MM.1S (cell line): ENCODE results near the gene CAV1.

Experiments used
- DNase-seq: peaks from one replicate; pipeline ENCODE4 v3.0.0-alpha.2; 2015
- H2AFZ ChIP-seq: fragments of 300-600 bp; sonication (generic); 2 replicates; pipeline ENCODE4 v1.6.0; 2016; ENCODE audit warnings: antibody characterized with exemption, low read length
- H3F3A ChIP-seq: fragments of 300-600 bp; sonication (generic); 2 replicates; pipeline ENCODE4 v1.6.1; 2016; ENCODE audit warnings: mild to moderate bottlenecking, antibody characterized with exemption, low read length, moderate library complexity, mixed read lengths; ENCODE audit not compliant: insufficient read depth
- H3K27ac ChIP-seq: fragments of 300-600 bp; sonication (generic); 2 replicates; pipeline ENCODE4 v1.5.1; 2016; ENCODE audit warnings: mild to moderate bottlenecking, low read length
- H3K27me3 ChIP-seq: fragments of 300-600 bp; sonication (generic); replicated peaks from 2 replicates; pipeline ENCODE4 v1.6.0; 2016; ENCODE audit warnings: low read length; ENCODE audit not compliant: insufficient read depth
- H3K36me3 ChIP-seq: fragments of 300-600 bp; sonication (generic); replicated peaks from 2 replicates; pipeline ENCODE4 v1.6.1; 2016; ENCODE audit warnings: mild to moderate bottlenecking, low read length, mixed read lengths; ENCODE audit not compliant: insufficient read depth
- H3K4me1 ChIP-seq: fragments of 300-600 bp; sonication (generic); 2 replicates; pipeline ENCODE4 v1.6.1; 2016; ENCODE audit warnings: low read length, mixed read lengths
- H3K4me2 ChIP-seq: fragments of 300-600 bp; sonication (generic); 2 replicates; pipeline ENCODE4 v1.6.0; 2016; ENCODE audit warnings: low read depth, low read length
- H3K4me3 ChIP-seq: fragments of 300-600 bp; sonication (generic); 2 replicates; pipeline ENCODE4 v1.5.1; 2016; ENCODE audit warnings: low read length, mixed read lengths
- H3K79me2 ChIP-seq: fragments of 300-600 bp; sonication (generic); 2 replicates; pipeline ENCODE4 v1.6.1; 2016; ENCODE audit warnings: mixed run types, low read length, mixed read lengths
- H3K9ac ChIP-seq: fragments of 300-600 bp; sonication (generic); 2 replicates; pipeline ENCODE4 v1.6.1; 2016; ENCODE audit warnings: low read length, mixed read lengths
- H3K9me2 ChIP-seq: fragments of 300-600 bp; sonication (generic); replicated peaks from 2 replicates; pipeline ENCODE4 v1.6.1; 2016; ENCODE audit warnings: mild to moderate bottlenecking, low read length, mixed read lengths; ENCODE audit not compliant: insufficient read depth
- H3K9me3 ChIP-seq: fragments of 300-600 bp; sonication (generic); replicated peaks from 2 replicates; pipeline ENCODE4 v1.6.1; 2016; ENCODE audit warnings: mild to moderate bottlenecking, low read length, mixed read lengths; ENCODE audit not compliant: insufficient read depth
- H4K20me1 ChIP-seq: fragments of 300-600 bp; sonication (generic); 2 replicates; pipeline ENCODE4 v1.6.1; 2016; ENCODE audit warnings: mild to moderate bottlenecking, low read length, moderate library complexity, mixed read lengths; ENCODE audit not compliant: insufficient read depth
- CTCF ChIP-seq: fragments of 300-600 bp; sonication (generic); IDR thresholded peaks from 2 replicates; pipeline ENCODE4 v1.5.1; 2016; ENCODE audit warnings: antibody characterized with exemption, low read length, mixed read lengths
- EZH2 ChIP-seq: fragments of 300-600 bp; sonication (generic); optimal IDR thresholded peaks from 2 replicates; pipeline ENCODE3; 2017; ENCODE audit warnings: low read depth, mild to moderate bottlenecking, antibody characterized with exemption, low read length, mixed read lengths
- EZH2phosphoT487 ChIP-seq: fragments of 300-600 bp; sonication (generic); IDR thresholded peaks from 2 replicates; pipeline ENCODE4 v1.6.1; 2018; ENCODE audit warnings: antibody characterized with exemption, low read length

The CAV1 gene

GRCh38 chr7:116505278-116505677 lies 19.6 kb upstream of the CAV1 start:
- peaks cover 17% of the 10 kb centered on the region for H3K79me2 ChIP-seq
- H3K27me3 ChIP-seq: no peaks in the 10 kb centered on the region
- H3K4me2 ChIP-seq: no peak overlapping the region
- TF ChIP-seq CTCF (no peak), EZH2 (no peak), EZH2phosphoT487 (no peak)
- H3K27ac ChIP-seq: no peak overlapping the region
- H3K9me3 ChIP-seq: no peaks in the 10 kb centered on the region
- H3K4me3 ChIP-seq: no peak overlapping the region
- H3K36me3 ChIP-seq: no peaks in the 10 kb centered on the region; the same call in none of the 2 replicates
- peaks cover 21% of the 10 kb centered on the region for H3K4me1 ChIP-seq
- no peak for DNase-seq
- no peak overlapping the region for H3K9ac ChIP-seq
- H2AFZ ChIP-seq: no peak overlapping the region
- H3F3A ChIP-seq: peaks cover 23% of the 10 kb centered on the region
- no peaks in the 10 kb centered on the region for H4K20me1 ChIP-seq
- no peaks in the 10 kb centered on the region for H3K9me2 ChIP-seq

DNA sequence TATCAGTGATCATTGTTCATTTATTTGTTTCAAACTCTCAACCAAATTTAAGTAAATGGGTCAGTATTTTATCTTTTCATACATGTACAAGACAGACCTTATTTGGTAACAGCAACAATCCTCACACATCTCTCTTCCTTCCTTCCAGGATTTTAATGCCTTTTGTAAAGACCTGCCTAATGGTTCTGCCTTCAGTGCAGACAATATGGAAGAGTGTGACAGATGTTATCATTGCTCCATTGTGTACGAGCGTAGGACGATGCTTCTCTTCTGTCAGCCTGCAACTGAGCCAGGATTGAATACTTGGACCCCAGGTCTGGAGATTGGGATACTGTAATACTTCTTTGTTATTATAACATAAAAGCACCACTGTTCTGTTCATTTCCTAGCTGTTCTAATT lies 19.0 kb upstream of the CAV1 start:
- H3K9me3 ChIP-seq: no peaks in the 10 kb centered on the region
- H2AFZ ChIP-seq: no peak overlapping the region
- H4K20me1 ChIP-seq: no peaks in the 10 kb centered on the region
- no peaks in the 10 kb centered on the region for H3K27me3 ChIP-seq
- no peak overlapping the region for H3K4me3 ChIP-seq
- H3K27ac ChIP-seq: no peak overlapping the region
- H3K9ac ChIP-seq: no peak overlapping the region
- H3K4me1 ChIP-seq: peaks cover 27% of the 10 kb centered on the region
- H3K79me2 ChIP-seq: peaks cover 15% of the 10 kb centered on the region; the same call in 1 of the 2 replicates
- H3F3A ChIP-seq: peaks cover 24% of the 10 kb centered on the region
- no peak overlapping the region for H3K4me2 ChIP-seq
- no peak for DNase-seq
- TF ChIP-seq CTCF (no peak), EZH2phosphoT487 (no peak), EZH2 (no peak)
- H3K36me3 ChIP-seq: no peaks in the 10 kb centered on the region; the same call in none of the 2 replicates
- no peaks in the 10 kb centered on the region for H3K9me2 ChIP-seq

- Histone ChIP-seq H3K27ac (no peak overlapping the region), H4K20me1 (no peaks in the 10 kb centered on the region), H3K9me2 (no peaks in the 10 kb centered on the region), H3K79me2 (no peaks in the 10 kb centered on the region), H3K9me3 (no peaks in the 10 kb centered on the region), H3K4me3 (no peak overlapping the region), H3K9ac (no peak overlapping the region), H3F3A (peaks cover 27% of the 10 kb centered on the region), H3K27me3 (no peaks in the 10 kb centered on the region), H3K4me2 (no peak overlapping the region), H3K4me1 (peaks cover 19% of the 10 kb centered on the region), H2AFZ (no peak overlapping the region), H3K36me3 (no peaks in the 10 kb centered on the region; the same call in none of the 2 replicates)
- no peak for TF ChIP-seq EZH2phosphoT487
- no peak for DNase-seq
These were observed 14.8 kb upstream of the CAV1 start for GRCh38 chr7:116509982-116510579.

DNA sequence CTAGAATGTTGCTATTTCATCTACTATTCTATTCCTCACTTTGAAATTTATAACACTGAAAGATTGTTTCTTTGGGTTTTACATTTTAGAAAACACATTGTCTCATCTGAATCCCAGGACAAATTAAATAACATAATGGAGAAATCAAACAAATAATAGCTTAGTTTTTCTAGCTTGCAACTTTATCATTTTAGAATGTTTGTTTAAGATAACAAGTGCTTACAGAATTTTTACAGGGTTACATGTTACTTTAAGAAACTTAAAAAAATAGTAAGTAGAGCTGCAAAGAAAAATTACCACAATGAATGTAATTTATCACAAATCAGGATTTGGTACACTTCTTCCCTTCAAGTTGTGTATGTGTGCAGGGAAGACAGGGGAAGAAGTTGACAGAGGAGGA lies 14.0 kb upstream of the CAV1 start:
- Histone ChIP-seq H3K4me3 (no peak overlapping the region), H3K4me2 (peak overlapping the region; percentile 74; the same call in 1 of the 2 replicates)
- no peak for DNase-seq

More for the DNA sequence above, 14.0 kb upstream of the CAV1 start:
- H3K27me3 ChIP-seq: no peaks in the 10 kb centered on the region
- peak overlapping the region; percentile 57 for H3K9ac ChIP-seq
- 0 out of 2 replicates have a peak overlapping the region, but pooled peaks have one; percentile 69 for H2AFZ ChIP-seq
- no peaks in the 10 kb centered on the region for H4K20me1 ChIP-seq
- TF ChIP-seq CTCF (no peak), EZH2phosphoT487 (no peak), EZH2 (no peak)
- H3K9me3 ChIP-seq: no peaks in the 10 kb centered on the region
- peak overlapping the region; percentile 79 for H3K27ac ChIP-seq
- no peaks in the 10 kb centered on the region for H3K9me2 ChIP-seq
- peaks cover 19% of the 10 kb centered on the region for H3K4me1 ChIP-seq
- no peaks in the 10 kb centered on the region for H3K36me3 ChIP-seq
- H3K79me2 ChIP-seq: no peaks in the 10 kb centered on the region
- H3F3A ChIP-seq: peaks cover 27% of the 10 kb centered on the region
